ENCODE results near the gene ZNF829.

DNA sequence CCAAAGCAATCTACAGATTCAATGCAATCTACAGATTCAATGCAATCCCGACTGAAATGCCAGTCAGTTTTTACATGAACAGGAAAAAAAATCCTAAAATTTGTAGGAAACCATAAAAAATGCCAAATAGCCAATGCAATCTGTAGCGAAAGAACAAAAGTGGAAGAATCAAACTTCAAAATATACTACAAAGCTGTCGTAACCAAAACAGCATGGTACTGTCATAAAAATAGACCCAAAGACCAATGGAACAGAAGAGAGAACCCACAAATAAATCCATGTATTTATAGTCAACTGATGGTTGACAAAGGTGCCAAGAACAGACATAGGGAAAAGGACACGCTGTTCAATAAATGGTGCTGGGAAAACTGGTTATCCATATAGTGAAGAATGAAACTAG is 17.7 kb downstream of the ZNF829 start:
- TF ChIP-seq, protein P1, sequence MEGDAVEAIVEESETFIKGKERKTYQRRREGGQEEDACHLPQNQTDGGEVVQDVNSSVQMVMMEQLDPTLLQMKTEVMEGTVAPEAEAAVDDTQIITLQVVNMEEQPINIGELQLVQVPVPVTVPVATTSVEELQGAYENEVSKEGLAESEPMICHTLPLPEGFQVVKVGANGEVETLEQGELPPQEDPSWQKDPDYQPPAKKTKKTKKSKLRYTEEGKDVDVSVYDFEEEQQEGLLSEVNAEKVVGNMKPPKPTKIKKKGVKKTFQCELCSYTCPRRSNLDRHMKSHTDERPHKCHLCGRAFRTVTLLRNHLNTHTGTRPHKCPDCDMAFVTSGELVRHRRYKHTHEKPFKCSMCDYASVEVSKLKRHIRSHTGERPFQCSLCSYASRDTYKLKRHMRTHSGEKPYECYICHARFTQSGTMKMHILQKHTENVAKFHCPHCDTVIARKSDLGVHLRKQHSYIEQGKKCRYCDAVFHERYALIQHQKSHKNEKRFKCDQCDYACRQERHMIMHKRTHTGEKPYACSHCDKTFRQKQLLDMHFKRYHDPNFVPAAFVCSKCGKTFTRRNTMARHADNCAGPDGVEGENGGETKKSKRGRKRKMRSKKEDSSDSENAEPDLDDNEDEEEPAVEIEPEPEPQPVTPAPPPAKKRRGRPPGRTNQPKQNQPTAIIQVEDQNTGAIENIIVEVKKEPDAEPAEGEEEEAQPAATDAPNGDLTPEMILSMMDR (IDR thresholded peaks at IDR 0.05): no peak
- TF ChIP-seq POLR2A (IDR thresholded peaks at IDR 0.05): no peak
